Glutamatergic neuron (in vitro differentiated cells): ENCODE results near the gene IFIT3. TPM values are rescaled to one million over a fixed set of nuclear protein-coding genes. Genes with fewer than 3 reads are reported as not detected.

ENCODE experiments used
- DNase-seq: peaks from one replicate; pipeline ENCODE4 v3.0.0; 2022
- H3K27ac Mint-ChIP-seq: one replicate; pipeline ENCODE4 v1.8.0; 2020; ENCODE audit warnings: mild to moderate bottlenecking, mixed read lengths, inconsistent platforms; ENCODE audit not compliant: unreplicated experiment
- H3K27me3 Mint-ChIP-seq: one replicate; pipeline ENCODE4 v1.8.0; 2020; ENCODE audit warnings: mild to moderate bottlenecking, moderate library complexity, mixed read lengths, inconsistent platforms; ENCODE audit not compliant: unreplicated experiment
- H3K36me3 Mint-ChIP-seq: one replicate; pipeline ENCODE4 v1.8.0; 2020; ENCODE audit warnings: mild to moderate bottlenecking, mixed read lengths, inconsistent platforms; ENCODE audit not compliant: unreplicated experiment
- H3K4me1 Mint-ChIP-seq: one replicate; pipeline ENCODE4 v1.8.0; 2020; ENCODE audit warnings: mild to moderate bottlenecking, low read depth, mixed read lengths, inconsistent platforms; ENCODE audit not compliant: unreplicated experiment
- H3K4me3 Mint-ChIP-seq: one replicate; pipeline ENCODE4 v1.8.0; 2020; ENCODE audit warnings: mild to moderate bottlenecking, mixed read lengths, inconsistent platforms; ENCODE audit not compliant: unreplicated experiment
- H3K9me3 Mint-ChIP-seq: one replicate; pipeline ENCODE4 v1.8.0; 2020; ENCODE audit warnings: mild to moderate bottlenecking, moderate library complexity, mixed read lengths, inconsistent platforms; ENCODE audit not compliant: unreplicated experiment
- total RNA-seq: library from RNA; stranded (reverse); fragmentation: NEBNext Ultra II Directional; extraction: Animal tissue kit (Norgen Biotek cat#: 25700); gene quantifications from one replicate; pipeline ENCODE4 v1.2.1, GENCODE V29; 2021; ENCODE audit not compliant: unreplicated experiment
- TF ChIP-seq, protein P1 (sequence below): fragments of 200-600 bp; sonication (generic); IDR thresholded peaks from one replicate; pipeline ENCODE4 v1.5.0; 2021; ENCODE audit not compliant: partially characterized antibody, unreplicated experiment

Gene IFIT3
- total RNA-seq, 1 donor from 2014 or later, result not detected

DNA sequence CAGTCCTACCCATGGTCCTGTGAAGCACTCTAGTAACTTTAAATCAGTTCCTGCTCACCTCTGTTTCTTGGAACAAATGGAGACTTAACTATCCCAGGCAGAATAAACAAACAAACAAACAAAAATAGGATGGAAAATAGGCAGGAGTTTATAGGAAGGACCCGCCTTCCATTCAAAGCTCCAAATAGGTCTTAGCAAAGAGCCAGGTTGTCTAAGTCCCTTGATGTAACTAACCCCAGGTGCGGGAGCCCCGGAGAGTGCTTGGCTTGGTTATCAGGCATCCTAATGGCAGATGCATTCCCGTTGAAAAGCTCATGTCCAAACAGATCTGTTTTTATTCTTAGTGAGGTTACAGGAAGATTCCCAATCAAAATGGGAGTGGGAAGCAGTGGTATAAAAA, 23.8 kb upstream of the IFIT3 start:
- Mint-ChIP-seq H3K27ac (no peak overlapping the region), H3K4me3 (no peak overlapping the region), H3K27me3 (no peaks in the 10 kb centered on the region), H3K36me3 (peaks cover 5% of the 10 kb centered on the region), H3K9me3 (no peaks in the 10 kb centered on the region), H3K4me1 (no peaks in the 10 kb centered on the region)
- DNase-seq, result no peak
- TF ChIP-seq, protein P1, sequence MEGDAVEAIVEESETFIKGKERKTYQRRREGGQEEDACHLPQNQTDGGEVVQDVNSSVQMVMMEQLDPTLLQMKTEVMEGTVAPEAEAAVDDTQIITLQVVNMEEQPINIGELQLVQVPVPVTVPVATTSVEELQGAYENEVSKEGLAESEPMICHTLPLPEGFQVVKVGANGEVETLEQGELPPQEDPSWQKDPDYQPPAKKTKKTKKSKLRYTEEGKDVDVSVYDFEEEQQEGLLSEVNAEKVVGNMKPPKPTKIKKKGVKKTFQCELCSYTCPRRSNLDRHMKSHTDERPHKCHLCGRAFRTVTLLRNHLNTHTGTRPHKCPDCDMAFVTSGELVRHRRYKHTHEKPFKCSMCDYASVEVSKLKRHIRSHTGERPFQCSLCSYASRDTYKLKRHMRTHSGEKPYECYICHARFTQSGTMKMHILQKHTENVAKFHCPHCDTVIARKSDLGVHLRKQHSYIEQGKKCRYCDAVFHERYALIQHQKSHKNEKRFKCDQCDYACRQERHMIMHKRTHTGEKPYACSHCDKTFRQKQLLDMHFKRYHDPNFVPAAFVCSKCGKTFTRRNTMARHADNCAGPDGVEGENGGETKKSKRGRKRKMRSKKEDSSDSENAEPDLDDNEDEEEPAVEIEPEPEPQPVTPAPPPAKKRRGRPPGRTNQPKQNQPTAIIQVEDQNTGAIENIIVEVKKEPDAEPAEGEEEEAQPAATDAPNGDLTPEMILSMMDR, result no peak

DNA sequence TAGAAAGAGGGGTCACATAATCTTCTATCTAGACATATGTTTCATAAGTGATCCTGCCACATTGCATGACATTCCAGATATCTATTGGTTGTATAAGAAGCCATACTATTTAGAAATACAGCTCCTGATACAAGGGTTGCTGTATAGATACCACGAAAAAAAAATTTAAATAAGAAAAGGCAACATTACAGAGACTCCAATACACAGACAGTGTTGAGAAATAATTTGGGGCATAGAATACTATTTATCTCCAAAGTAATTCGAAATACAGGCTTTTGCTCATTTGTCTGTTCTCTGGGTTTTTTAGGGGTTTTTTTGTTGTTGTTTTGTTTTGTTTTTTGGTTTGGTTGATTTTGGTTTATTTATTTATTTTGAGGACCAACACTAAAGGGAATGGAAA, 23.4 kb upstream of the IFIT3 start:
- H3K27ac Mint-ChIP-seq, result no peak overlapping the region
- TF ChIP-seq, protein P1, result no peak
- no peaks in the 10 kb centered on the region for H3K27me3 Mint-ChIP-seq
- peaks cover 1% of the 10 kb centered on the region for H3K36me3 Mint-ChIP-seq
- no peaks in the 10 kb centered on the region for H3K4me1 Mint-ChIP-seq
- H3K9me3 Mint-ChIP-seq, result no peaks in the 10 kb centered on the region
- DNase-seq, result no peak
- no peak overlapping the region for H3K4me3 Mint-ChIP-seq

DNA sequence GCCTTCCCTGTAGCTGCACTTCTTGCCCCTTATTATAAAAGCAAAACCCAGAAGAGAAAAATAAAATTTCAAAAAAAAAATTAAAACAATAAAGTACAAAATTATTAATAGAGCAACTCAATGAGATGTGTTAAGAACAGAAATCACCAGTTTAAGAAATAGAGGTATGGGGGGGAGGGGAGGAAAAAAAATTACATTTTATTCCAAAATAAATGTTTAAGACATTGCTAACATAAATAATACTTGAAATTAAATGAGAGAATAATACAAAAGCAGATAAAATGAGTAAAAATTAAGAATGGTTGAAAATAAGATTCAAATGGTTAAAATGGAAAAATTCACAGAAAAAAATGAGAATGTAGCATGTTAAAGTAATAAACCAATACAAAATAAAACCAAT, 22.9 kb upstream of the IFIT3 start:
- Mint-ChIP-seq H3K4me1 (no peaks in the 10 kb centered on the region), H3K27me3 (no peaks in the 10 kb centered on the region), H3K4me3 (no peak overlapping the region), H3K9me3 (no peaks in the 10 kb centered on the region), H3K36me3 (no peaks in the 10 kb centered on the region), H3K27ac (no peak overlapping the region)
- no peak for DNase-seq
- TF ChIP-seq, protein P1, result no peak

DNA sequence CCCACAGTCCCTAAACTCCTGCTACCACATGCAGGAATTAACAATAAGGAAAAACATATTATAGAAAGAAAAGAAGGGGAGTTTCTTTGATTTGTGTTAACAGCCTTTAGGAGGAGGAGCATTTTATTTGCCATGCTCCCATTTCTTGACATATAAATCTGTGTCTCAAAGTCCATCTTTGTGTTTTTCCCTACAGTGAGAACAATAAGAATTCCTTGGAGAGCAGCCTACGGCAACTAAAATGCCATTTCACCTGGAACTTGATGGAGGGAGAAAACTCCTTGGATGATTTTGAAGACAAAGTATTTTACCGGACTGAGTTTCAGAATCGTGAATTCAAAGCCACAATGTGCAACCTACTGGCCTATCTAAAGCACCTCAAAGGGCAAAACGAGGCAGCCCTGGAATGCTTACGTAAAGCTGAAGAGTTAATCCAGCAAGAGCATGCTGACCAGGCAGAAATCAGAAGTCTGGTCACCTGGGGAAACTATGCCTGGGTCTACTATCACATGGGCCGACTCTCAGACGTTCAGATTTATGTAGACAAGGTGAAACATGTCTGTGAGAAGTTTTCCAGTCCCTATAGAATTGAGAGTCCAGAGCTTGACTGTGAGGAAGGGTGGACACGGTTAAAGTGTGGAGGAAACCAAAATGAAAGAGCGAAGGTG, 21.9 kb upstream of the IFIT3 start:
- Mint-ChIP-seq H3K4me3 (no peak overlapping the region), H3K4me1 (no peaks in the 10 kb centered on the region)

More for the DNA sequence above, 21.9 kb upstream of the IFIT3 start:
- Mint-ChIP-seq H3K27me3 (no peaks in the 10 kb centered on the region), H3K27ac (no peak overlapping the region), H3K9me3 (no peaks in the 10 kb centered on the region), H3K36me3 (no peaks in the 10 kb centered on the region)
- no peak for DNase-seq
- TF ChIP-seq, protein P1, result no peak
